Aorta (tissue), 5 donors: Measurements from ENCODE around the gene VASP. TPM values are rescaled to one million over a fixed set of nuclear protein-coding genes. Genes with fewer than 3 reads are reported as not detected.

ENCODE experiments used
- ATAC-seq: fragments of 200-7000 bp; cut with Tn5 transposase; one replicate; pipeline ENCODE4 v1.9.1; 2022; ENCODE audit warnings: moderate library complexity; ENCODE audit not compliant: low FRiP score
- DNase-seq, 2 donors: peaks; one replicate each; pipeline ENCODE4 v3.0.0-alpha.2; 2020
- H3K27ac ChIP-seq, 2 donors: one replicate each; pipeline ENCODE4 v1.5.1; 2013; ENCODE audit warnings: low read length in 2 of 2, mild to moderate bottlenecking in 2 of 2, moderate library complexity in 2 of 2, control low read depth in 1 of 2, inconsistent platforms in 1 of 2, low read depth in 1 of 2
- H3K27me3 ChIP-seq, 2 donors: one replicate each; pipeline ENCODE4 v1.6.1; 2013; ENCODE audit warnings: control low read depth in 1 of 2, low read length in 1 of 2, mild to moderate bottlenecking in 1 of 2, moderate library complexity in 1 of 2; ENCODE audit not compliant: insufficient read depth in 2 of 2, control insufficient read depth in 1 of 2
- H3K36me3 ChIP-seq, 2 donors: one replicate each; pipeline ENCODE4 v1.6.1; 2013; ENCODE audit warnings: control low read depth in 1 of 2, low read length in 1 of 2, mild to moderate bottlenecking in 1 of 2; ENCODE audit not compliant: insufficient read depth in 2 of 2, control insufficient read depth in 1 of 2
- H3K4me1 ChIP-seq, 2 donors: one replicate each; pipeline ENCODE4 v1.6.1; 2013; ENCODE audit warnings: low read length in 2 of 2, control low read depth in 1 of 2, mild to moderate bottlenecking in 1 of 2, moderate library complexity in 1 of 2; ENCODE audit not compliant: insufficient read depth in 2 of 2, control insufficient read depth in 1 of 2
- H3K4me3 ChIP-seq, 2 donors: one replicate each; pipeline ENCODE4 v1.5.1; 2013; ENCODE audit warnings: low read length in 2 of 2, control low read depth in 1 of 2, mild to moderate bottlenecking in 1 of 2
- H3K9me3 ChIP-seq: one replicate; pipeline ENCODE4 v1.6.1; 2013; ENCODE audit warnings: mild to moderate bottlenecking, low read length; ENCODE audit not compliant: control insufficient read depth
- WGBS, 2 donors: extraction: QIAGEN DNeasy Blood & Tissue Kit; methylation state at CpG; one replicate each; pipeline ENCODE4 v1.1.7; 2013; 5-methylcytosine and 5-hydroxymethylcytosine counted together
- intact Hi-C, 2 donors: fragments of 100-400 bp; cut with DNase I; formaldehyde crosslinking; loops; one replicate each; pipeline versions ENCODE4 v1.14.2 to v1.15.0; 2022
- polyA plus RNA-seq, 2 donors: library from polyadenylated mRNA; stranded (reverse); fragments of 200-250 nt; gene quantifications; one replicate each; pipeline ENCODE4 v1.2.3, GENCODE V29; 2013
- total RNA-seq, 2 donors: library from RNA; stranded (reverse); fragmentation: NEBNext Ultra II Directional; extraction: Animal tissue kit (Norgen Biotek cat#: 25700); gene quantifications; one replicate each; pipeline ENCODE4 v1.2.1, GENCODE V29; 2021
- donor health status: healthy with polysubstance abuse.
- donor health status: Bipolar disorder and iron deficiency.
- donor health status: DM: no; HTN: no; CAD: no.
- donor health status: DM: no; HTN: no; CAD: no.
- donor health status: DM: yes; HTN: yes; CAD: no.

Gene VASP
- total and polyA plus RNA-seq, 4 donors = 56.0 to 192 (median 91.2) TPM

GRCh38 chr19:45526143-45526542, 18.9 kb downstream of the VASP start:
- no peaks in the 10 kb centered on the region for H3K4me1 ChIP-seq
- no peak for DNase-seq
- WGBS, 2 donors = 66 to 68% methylated on average over 9 of the region's 9 CpGs
- H3K9me3 ChIP-seq = no peaks in the 10 kb centered on the region
- intact Hi-C loops = no loop called here
- H3K4me3 ChIP-seq = no peak overlapping the region
- peak; percentile 27 for ATAC-seq
- no peak overlapping the region for H3K27ac ChIP-seq
- peaks cover 0 to 2% of the 10 kb centered on the region in 2 donors for H3K36me3 ChIP-seq
- no peaks in the 10 kb centered on the region for H3K27me3 ChIP-seq

DNA sequence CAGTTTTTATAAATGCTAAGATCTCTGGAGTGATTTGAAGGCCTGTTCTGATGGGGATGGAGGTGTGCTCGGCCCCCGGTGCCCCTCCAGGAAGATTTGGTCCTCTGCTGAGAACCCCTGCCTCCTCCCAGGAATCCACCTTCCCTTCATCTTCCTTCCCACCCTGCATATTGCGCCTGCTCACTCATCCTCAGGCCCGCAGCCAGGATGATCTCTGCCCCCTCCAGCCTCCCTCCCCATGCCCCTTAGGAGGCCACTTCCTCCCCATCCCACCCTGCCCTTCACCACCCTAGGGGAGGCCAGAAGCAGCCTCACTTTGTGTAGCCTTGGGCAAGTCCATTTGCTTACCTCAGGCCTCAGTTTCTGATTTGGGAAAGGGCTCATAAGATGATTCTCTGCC, 19.7 kb downstream of the VASP start:
- 83 to 89% methylated on average over 4 of the region's 4 CpGs for WGBS, 2 donors
- no peak overlapping the region for H3K27ac ChIP-seq
- ATAC-seq = no peak
- no peaks in the 10 kb centered on the region for H3K27me3 ChIP-seq
- no peak overlapping the region for H3K4me3 ChIP-seq
- no peaks in the 10 kb centered on the region for H3K4me1 ChIP-seq
- no peak for DNase-seq
- H3K36me3 ChIP-seq = peaks cover 0 to 1% of the 10 kb centered on the region in 2 donors
- H3K9me3 ChIP-seq = no peaks in the 10 kb centered on the region
- intact Hi-C loops = no loop called here

DNA sequence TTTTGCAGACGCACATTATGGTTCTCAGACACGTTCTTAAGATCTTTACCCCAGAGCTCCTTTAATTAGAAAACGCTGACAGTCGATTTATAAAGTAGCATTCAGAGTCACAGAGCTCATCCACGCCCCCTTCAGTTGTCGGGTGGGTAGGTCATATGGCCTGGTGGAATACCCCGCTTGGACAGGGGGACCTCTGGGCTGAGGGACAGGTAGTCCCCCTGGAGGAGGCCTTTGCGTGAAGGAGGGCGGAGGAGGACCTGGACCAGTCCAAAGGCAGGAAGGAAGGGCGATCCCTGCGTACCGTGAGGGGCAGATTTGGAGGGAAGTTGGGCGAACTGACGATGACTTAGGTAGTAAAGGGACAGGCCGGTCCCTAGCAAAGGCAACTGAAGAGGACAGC, 20.5 kb downstream of the VASP start:
- ATAC-seq (no peak), DNase-seq (no peak)
- intact Hi-C loops = no loop called here
- WGBS, 2 donors = 78 to 82% methylated on average over 15 of the region's 15 CpGs
- H3K9me3 ChIP-seq = no peaks in the 10 kb centered on the region
- no peaks in the 10 kb centered on the region for H3K4me1 ChIP-seq
- H3K36me3 ChIP-seq = peaks cover 0 to 1% of the 10 kb centered on the region in 2 donors
- H3K27ac ChIP-seq = no peak overlapping the region
- no peak overlapping the region for H3K4me3 ChIP-seq
- H3K27me3 ChIP-seq = no peaks in the 10 kb centered on the region

GRCh38 chr19:45528149-45528743, 21.0 kb downstream of the VASP start:
- Histone ChIP-seq H3K36me3 (peaks cover 0 to 1% of the 10 kb centered on the region in 2 donors), H3K27ac (no peak overlapping the region), H3K9me3 (no peaks in the 10 kb centered on the region), H3K4me1 (no peaks in the 10 kb centered on the region), H3K4me3 (no peak overlapping the region), H3K27me3 (no peaks in the 10 kb centered on the region)
- intact Hi-C loops = no loop called here
- ATAC-seq (no peak), DNase-seq (no peak)
- WGBS, 2 donors = 33 to 34% methylated on average over 17 of the region's 17 CpGs

DNA sequence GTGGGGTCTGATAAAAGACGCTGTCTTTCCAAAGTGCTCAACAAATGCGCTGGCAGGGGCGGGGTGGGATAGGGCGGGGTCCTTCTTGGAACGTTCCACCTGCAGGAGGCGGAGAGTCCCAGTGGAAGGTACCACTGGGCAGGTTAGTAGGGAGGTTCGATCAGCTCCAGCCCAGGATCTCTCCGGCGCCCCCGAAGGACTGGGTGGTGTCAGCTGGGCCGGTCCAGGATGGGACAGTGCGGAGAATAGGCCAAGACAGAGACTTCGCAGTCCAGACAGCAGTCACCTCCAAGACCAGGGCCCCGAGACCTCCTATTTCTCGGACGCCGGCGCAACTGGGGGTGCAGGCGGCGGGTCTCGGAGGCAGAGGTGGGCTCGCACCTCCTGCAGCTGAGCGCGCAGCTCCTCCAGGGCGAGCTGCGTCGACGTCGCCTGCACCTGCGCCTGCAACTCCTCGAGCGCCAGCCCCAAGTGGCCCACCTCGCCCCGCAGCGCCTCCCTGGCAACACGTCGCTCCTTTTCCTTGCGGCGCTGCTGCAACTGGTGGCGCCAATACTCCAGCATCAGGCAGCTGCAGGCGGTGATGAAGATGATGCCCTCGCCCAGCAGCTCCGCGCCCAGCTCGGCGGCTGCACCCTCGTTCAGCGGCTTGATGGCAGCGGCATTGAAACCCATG, 21.6 kb downstream of the VASP start:
- H3K27ac ChIP-seq = no peak overlapping the region
- no peak overlapping the region for H3K4me3 ChIP-seq
- intact Hi-C loops = no loop called here
- no peak for DNase-seq
- peak; percentile 17 for ATAC-seq
- H3K27me3 ChIP-seq = no peaks in the 10 kb centered on the region
- 8 to 11% methylated on average over 46 to 49 of the region's 49 CpGs for WGBS, 2 donors
- H3K9me3 ChIP-seq = no peaks in the 10 kb centered on the region
- peaks cover 0 to 1% of the 10 kb centered on the region in 2 donors for H3K36me3 ChIP-seq
- no peaks in the 10 kb centered on the region for H3K4me1 ChIP-seq

- DNase-seq = no peak
- Histone ChIP-seq H3K27ac (no peak overlapping the region), H3K27me3 (no peaks in the 10 kb centered on the region), H3K4me3 (no peak overlapping the region), H3K4me1 (no peaks in the 10 kb centered on the region), H3K36me3 (peaks cover 0 to 1% of the 10 kb centered on the region in 2 donors), H3K9me3 (no peaks in the 10 kb centered on the region)
- peak; percentile 9 for ATAC-seq
- intact Hi-C loops = no loop called here
- WGBS, 2 donors = 42 to 52% methylated on average over 14 of the region's 14 CpGs
These were observed 22.1 kb downstream of the VASP start for GRCh38 chr19:45529420-45529785.

DNA sequence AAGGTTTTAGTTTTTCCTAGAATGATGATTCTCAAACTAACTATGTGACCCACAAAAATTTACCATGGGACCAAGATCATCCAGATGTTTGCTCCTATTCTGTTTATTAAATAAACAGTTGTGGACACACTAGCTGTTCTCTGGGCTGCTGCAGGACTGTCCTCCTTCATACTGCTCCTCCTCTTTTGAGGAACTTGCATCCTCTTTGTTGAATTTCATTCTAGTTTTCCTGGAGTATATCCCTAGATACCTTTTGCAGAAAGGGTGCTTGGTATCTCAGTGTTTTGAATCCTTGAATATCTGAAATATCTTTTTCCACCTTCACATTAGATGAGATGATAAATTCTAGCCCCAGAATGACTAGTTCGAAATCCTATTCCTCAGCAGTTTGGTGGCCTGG, 24.1 kb downstream of the VASP start:
- no peak for DNase-seq
- H3K36me3 ChIP-seq = peaks cover 0 to 1% of the 10 kb centered on the region in 2 donors
- H3K27ac ChIP-seq = no peak overlapping the region
- no peak for ATAC-seq
- H3K4me3 ChIP-seq = no peak overlapping the region
- WGBS, 2 donors = 95 to 100% methylated on average over 1 of the region's 1 CpG
- no peaks in the 10 kb centered on the region for H3K27me3 ChIP-seq
- intact Hi-C loops = no loop called here
- H3K9me3 ChIP-seq = no peaks in the 10 kb centered on the region
- no peaks in the 10 kb centered on the region for H3K4me1 ChIP-seq

GRCh38 chr19:45539459-45539858, 32.2 kb downstream of the VASP start:
- no peaks in the 10 kb centered on the region for H3K27me3 ChIP-seq
- H3K4me3 ChIP-seq = no peak overlapping the region
- no peaks in the 10 kb centered on the region for H3K36me3 ChIP-seq
- no peaks in the 10 kb centered on the region for H3K9me3 ChIP-seq
- no peak for DNase-seq
- WGBS, 2 donors = 87 to 88% methylated on average over 9 of the region's 9 CpGs
- no peaks in the 10 kb centered on the region for H3K4me1 ChIP-seq
- intact Hi-C loops = no loop called here
- no peak for ATAC-seq
- H3K27ac ChIP-seq = no peak overlapping the region

DNA sequence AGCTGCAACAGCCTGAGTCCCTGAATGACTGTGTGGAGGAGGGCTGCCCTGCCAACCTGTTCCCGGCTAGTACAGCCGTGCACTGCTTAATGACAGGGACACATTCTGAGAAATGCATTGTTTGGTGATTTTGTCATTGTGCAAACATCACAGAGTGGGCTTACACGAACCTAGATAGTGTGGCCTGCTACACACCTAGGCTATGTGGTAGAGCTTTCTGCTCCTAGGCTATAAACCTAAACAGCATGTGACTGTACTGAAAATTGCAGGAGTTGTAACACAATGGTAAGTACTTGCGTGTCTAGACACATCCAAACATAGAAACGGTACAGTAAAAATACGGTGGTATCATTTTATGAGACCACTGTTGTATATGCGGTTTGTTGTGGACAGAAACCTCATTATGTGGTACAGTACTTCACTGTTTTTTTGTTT, 35.0 kb downstream of the VASP start:
- Histone ChIP-seq H3K9me3 (no peaks in the 10 kb centered on the region), H3K4me3 (no peak overlapping the region), H3K27me3 (no peaks in the 10 kb centered on the region), H3K27ac (no peak overlapping the region), H3K4me1 (no peaks in the 10 kb centered on the region), H3K36me3 (no peaks in the 10 kb centered on the region)
- ATAC-seq (no peak), DNase-seq (no peak)
- intact Hi-C loops = no loop called here
- whole genome bisulfite sequencing, 2 donors = 72 to 75% methylated on average over 7 of the region's 7 CpGs
